Measurements from ENCODE around the gene UGP2. TPM values are rescaled to one million over a fixed set of nuclear protein-coding genes. Genes with fewer than 3 reads are reported as not detected.

Gene UGP2
- total and polyA plus RNA-seq, 2 donors (not counting 1 experiment from before 2014, with no cell fraction given), result 19.1 to 68.8 TPM

DNA sequence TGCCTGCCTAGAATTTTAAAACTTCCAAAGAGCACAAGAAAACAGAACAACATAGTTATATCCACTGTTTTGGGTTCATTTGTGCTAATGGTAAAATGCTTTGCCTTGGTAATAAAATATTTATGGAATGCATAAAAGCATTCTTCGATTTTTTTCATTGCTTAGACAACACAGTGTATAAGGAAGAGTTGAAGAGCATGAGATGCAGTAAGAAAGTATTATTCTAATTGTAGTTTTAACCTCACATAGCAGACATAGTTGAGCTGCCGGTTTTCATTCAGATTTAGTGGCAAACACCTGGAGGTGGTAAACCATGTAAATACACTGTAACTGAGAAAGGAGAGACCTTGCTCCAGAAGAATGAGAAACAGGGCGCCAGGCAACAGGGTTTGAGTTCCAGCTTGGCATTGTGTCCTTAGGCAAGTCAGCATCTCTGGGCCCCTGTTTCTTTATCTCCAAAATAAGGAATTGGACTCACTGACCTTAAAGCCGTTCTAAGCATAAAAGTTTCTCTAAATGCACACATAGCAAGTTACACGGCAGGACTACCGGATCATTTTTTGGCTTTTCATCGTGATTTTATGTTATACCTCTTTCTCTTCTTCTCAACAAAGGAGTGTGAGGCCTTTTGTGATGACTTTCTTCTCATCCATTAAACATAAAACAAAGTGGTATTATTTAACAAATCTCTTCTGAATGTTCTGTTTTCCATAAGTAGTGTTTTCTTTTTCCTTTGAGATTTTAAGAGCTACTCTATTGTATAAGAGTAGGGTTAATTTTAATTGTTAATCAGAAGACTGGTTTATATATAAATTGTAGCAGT, 7.9 kb downstream of the UGP2 start:
- DNase-seq (no peak), ATAC-seq (ENCODE audit: low read depth) (no peak)
- Histone ChIP-seq H3K27ac (ENCODE audit: low read length in 2 of 2) (no peak overlapping the region), H3K79me2 (ENCODE audit: control insufficient read depth, insufficient read depth, low read length) (peaks cover 90% of the 10 kb centered on the region), H3K9me3 (ENCODE audit: control extremely low read depth in 1 of 3, control insufficient read depth in 2 of 3, insufficient read depth in 1 of 3, low read length in 2 of 3) (no peaks in the 10 kb centered on the region), H3K4me3 (ENCODE audit: control extremely low read depth in 1 of 5, extremely low read depth in 1 of 5, insufficient read depth in 1 of 5, low read depth in 2 of 5, low read length in 4 of 5) (no peak overlapping the region), H2AFZ (ENCODE audit: insufficient read depth, low read depth, low read length, poor library complexity, severe bottlenecking) (no peak overlapping the region), H4K20me1 (ENCODE audit: control insufficient read depth, insufficient read depth, low read length, poor library complexity, severe bottlenecking) (peaks cover 56% of the 10 kb centered on the region), H3K36me3 (replicated peaks in 1 of 2; ENCODE audit: control extremely low read depth in 1 of 2, control insufficient read depth in 1 of 2, extremely low read depth in 1 of 2, insufficient read depth in 2 of 2, low read length in 1 of 2) (peaks cover 0 to 4% of the 10 kb centered on the region in 2 experiments), H3K27me3 (replicated peaks in 1 of 4; ENCODE audit: control extremely low read depth in 1 of 4, control insufficient read depth in 3 of 4, insufficient read depth in 4 of 4, low read length in 3 of 4) (no peaks in the 10 kb centered on the region), H3K4me1 (ENCODE audit: control insufficient read depth in 2 of 2, insufficient read depth in 2 of 2, low read length in 2 of 2) (peaks cover 0 to 10% of the 10 kb centered on the region in 2 donors), H3K4me2 (replicated peaks; ENCODE audit: low read depth, low read length, poor library complexity, severe bottlenecking) (no peak overlapping the region), H3K9ac (ENCODE audit: low read length) (no peak overlapping the region)
- no peak for TF ChIP-seq EZH2 (IDR thresholded peaks at IDR 0.05; ENCODE audit: borderline replicate concordance, insufficient read depth, low read depth, low read length, poor library complexity, severe bottlenecking)
- TF ChIP-seq, protein P1, sequence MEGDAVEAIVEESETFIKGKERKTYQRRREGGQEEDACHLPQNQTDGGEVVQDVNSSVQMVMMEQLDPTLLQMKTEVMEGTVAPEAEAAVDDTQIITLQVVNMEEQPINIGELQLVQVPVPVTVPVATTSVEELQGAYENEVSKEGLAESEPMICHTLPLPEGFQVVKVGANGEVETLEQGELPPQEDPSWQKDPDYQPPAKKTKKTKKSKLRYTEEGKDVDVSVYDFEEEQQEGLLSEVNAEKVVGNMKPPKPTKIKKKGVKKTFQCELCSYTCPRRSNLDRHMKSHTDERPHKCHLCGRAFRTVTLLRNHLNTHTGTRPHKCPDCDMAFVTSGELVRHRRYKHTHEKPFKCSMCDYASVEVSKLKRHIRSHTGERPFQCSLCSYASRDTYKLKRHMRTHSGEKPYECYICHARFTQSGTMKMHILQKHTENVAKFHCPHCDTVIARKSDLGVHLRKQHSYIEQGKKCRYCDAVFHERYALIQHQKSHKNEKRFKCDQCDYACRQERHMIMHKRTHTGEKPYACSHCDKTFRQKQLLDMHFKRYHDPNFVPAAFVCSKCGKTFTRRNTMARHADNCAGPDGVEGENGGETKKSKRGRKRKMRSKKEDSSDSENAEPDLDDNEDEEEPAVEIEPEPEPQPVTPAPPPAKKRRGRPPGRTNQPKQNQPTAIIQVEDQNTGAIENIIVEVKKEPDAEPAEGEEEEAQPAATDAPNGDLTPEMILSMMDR (IDR thresholded peaks at IDR 0.05), result no peak
- 100% methylated on average over 1 of the region's 7 CpGs for WGBS (ENCODE audit: insufficient coverage)
- POLR2A ChIA-PET, result no interaction called here
- CTCF ChIA-PET, result interaction anchor here (0.9 to 1.5 kb wide), 2 partner anchors 11 to 12 kb away, joined by 5 to 6 read pairs; no protein-coding TSS in a partner anchor
- intact Hi-C loops (cut with micrococcal nuclease), result loop anchor here (10.0 kb wide), 1 partner anchor 1655 kb away; the partner anchor contains the start of gene B3GNT2
- H3K4me1 Mint-ChIP-seq, result peaks cover 71% of the 10 kb centered on the region
- no peaks in the 10 kb centered on the region for H3K27me3 Mint-ChIP-seq
- no peaks in the 10 kb centered on the region for H3K9me3 Mint-ChIP-seq (ENCODE audit: insufficient read depth)
- H3K27ac Mint-ChIP-seq, result no peak overlapping the region
- no peak overlapping the region for H3K4me3 Mint-ChIP-seq

DNA sequence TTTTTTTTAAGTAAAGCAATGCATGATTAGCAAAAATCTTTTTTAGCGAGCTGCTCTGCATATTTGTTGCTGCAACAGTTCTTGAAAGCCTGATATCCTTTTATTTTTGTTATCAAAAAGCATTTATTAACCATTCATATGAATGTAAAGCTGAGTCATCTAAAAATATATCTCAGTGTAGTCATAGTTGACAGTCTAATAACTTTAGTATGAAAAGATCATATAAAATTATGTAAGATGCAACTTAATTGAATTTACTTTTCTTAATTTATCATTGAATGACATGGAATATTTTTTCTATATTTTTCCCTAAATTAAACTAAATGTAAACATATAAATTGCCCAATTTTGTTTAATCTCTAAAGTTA, 8.5 kb downstream of the UGP2 start:
- Mint-ChIP-seq H3K27me3 (no peaks in the 10 kb centered on the region), H3K27ac (no peak overlapping the region), H3K4me3 (no peak overlapping the region), H3K9me3 (ENCODE audit: insufficient read depth) (no peaks in the 10 kb centered on the region), H3K4me1 (peaks cover 68% of the 10 kb centered on the region)
- no peak for DNase-seq
- Histone ChIP-seq H3K9me3 (ENCODE audit: control extremely low read depth in 1 of 3, control insufficient read depth in 2 of 3, insufficient read depth in 1 of 3, low read length in 2 of 3) (no peaks in the 10 kb centered on the region), H3K27ac (ENCODE audit: low read length in 2 of 2) (no peak overlapping the region), H2AFZ (ENCODE audit: insufficient read depth, low read depth, low read length, poor library complexity, severe bottlenecking) (no peak overlapping the region), H3K9ac (ENCODE audit: low read length) (no peak overlapping the region), H3K4me3 (ENCODE audit: control extremely low read depth in 1 of 5, extremely low read depth in 1 of 5, insufficient read depth in 1 of 5, low read depth in 2 of 5, low read length in 4 of 5) (no peak overlapping the region), H4K20me1 (ENCODE audit: control insufficient read depth, insufficient read depth, low read length, poor library complexity, severe bottlenecking) (peaks cover 57% of the 10 kb centered on the region), H3K79me2 (ENCODE audit: control insufficient read depth, insufficient read depth, low read length) (peaks cover 87% of the 10 kb centered on the region), H3K4me1 (ENCODE audit: control insufficient read depth in 2 of 2, insufficient read depth in 2 of 2, low read length in 2 of 2) (peaks cover 0 to 10% of the 10 kb centered on the region in 2 donors), H3K4me2 (replicated peaks; ENCODE audit: low read depth, low read length, poor library complexity, severe bottlenecking) (no peak overlapping the region), H3K27me3 (replicated peaks in 1 of 4; ENCODE audit: control extremely low read depth in 1 of 4, control insufficient read depth in 3 of 4, insufficient read depth in 4 of 4, low read length in 3 of 4) (no peaks in the 10 kb centered on the region), H3K36me3 (replicated peaks in 1 of 2; ENCODE audit: control extremely low read depth in 1 of 2, control insufficient read depth in 1 of 2, extremely low read depth in 1 of 2, insufficient read depth in 2 of 2, low read length in 1 of 2) (peaks cover 0 to 2% of the 10 kb centered on the region in 2 experiments)
- no peak for ATAC-seq (ENCODE audit: low read depth)
- intact Hi-C loops (cut with micrococcal nuclease), result no loop called here
- no peak for TF ChIP-seq EZH2 (IDR thresholded peaks at IDR 0.05; ENCODE audit: borderline replicate concordance, insufficient read depth, low read depth, low read length, poor library complexity, severe bottlenecking)
- TF ChIP-seq, protein P1 (IDR thresholded peaks at IDR 0.05), result no peak
- CTCF ChIA-PET, result interaction anchor here (0.9 kb wide), 1 partner anchor 11 kb away, joined by 5 read pairs; no protein-coding TSS in a partner anchor
- POLR2A ChIA-PET, result no interaction called here
- WGBS (ENCODE audit: insufficient coverage), result no CpG with 5 or more reads among the region's 1 CpG

All from B cell (primary cell).